GM12801 (cell line): Measurements from ENCODE around the gene GALNT18.

Experiments used
- TF ChIP-seq, protein P1 (sequence below): IDR thresholded peaks from one replicate; pipeline ENCODE4 v1.5.1; 2011; ENCODE audit warnings: control low read depth; ENCODE audit not compliant: insufficient read length; ENCODE audit errors: extremely low read depth

Gene GALNT18

GRCh38 chr11:11621573-11622339 is at the start of gene GALNT18:
TSS of gene GALNT18 (minus strand) at chr11:11622005.
- TF ChIP-seq, protein P1, sequence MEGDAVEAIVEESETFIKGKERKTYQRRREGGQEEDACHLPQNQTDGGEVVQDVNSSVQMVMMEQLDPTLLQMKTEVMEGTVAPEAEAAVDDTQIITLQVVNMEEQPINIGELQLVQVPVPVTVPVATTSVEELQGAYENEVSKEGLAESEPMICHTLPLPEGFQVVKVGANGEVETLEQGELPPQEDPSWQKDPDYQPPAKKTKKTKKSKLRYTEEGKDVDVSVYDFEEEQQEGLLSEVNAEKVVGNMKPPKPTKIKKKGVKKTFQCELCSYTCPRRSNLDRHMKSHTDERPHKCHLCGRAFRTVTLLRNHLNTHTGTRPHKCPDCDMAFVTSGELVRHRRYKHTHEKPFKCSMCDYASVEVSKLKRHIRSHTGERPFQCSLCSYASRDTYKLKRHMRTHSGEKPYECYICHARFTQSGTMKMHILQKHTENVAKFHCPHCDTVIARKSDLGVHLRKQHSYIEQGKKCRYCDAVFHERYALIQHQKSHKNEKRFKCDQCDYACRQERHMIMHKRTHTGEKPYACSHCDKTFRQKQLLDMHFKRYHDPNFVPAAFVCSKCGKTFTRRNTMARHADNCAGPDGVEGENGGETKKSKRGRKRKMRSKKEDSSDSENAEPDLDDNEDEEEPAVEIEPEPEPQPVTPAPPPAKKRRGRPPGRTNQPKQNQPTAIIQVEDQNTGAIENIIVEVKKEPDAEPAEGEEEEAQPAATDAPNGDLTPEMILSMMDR, result no peak

GRCh38 chr11:11670574-11670973 is 48.8 kb upstream of the GALNT18 start:
- TF ChIP-seq, protein P1, result no peak

GRCh38 chr11:11669233-11669846 is 47.5 kb upstream of the GALNT18 start:
- TF ChIP-seq, protein P1, result no peak

DNA sequence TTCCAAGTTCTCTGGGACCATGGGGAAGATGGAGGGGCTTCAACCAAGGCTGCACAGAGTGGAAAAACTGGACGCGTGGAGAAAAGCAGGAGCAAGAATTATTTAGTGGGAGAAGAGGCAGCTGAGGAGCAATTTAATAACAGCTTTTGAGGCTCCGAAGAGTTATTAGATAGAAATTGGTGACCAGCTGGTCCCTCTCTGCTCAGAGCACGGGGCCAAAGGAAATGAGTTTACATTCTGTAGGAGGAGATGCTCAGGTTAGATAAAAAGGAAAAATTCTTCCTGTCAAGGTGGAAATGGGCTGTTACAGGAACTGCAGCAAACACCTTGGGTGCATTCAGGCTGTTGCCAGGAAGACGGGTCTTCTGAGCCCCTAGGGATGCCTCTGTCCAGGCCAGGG is 47.0 kb upstream of the GALNT18 start:
- TF ChIP-seq, protein P1, result no peak

GRCh38 chr11:11668274-11668673 is 46.5 kb upstream of the GALNT18 start:
- TF ChIP-seq, protein P1, result no peak

DNA sequence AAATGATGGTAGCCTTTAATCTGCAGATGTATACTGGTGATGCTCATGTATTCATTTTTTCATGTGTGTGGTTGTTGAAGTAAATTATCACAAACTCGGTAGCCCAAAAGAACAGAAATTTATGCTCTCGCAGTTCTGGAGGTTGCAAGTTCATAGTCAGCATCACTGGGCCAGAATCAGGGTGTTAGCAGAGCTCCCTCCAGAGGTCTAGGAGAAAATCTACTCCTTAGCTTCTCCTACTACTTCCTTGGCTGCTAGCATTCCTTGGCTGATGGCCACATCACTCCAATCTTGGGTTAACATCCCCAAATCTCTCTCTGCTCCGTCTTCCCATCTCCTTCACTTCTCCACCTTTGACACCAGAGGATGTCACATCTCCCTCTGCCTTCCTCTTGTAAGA is 45.3 kb upstream of the GALNT18 start:
- TF ChIP-seq, protein P1, result no peak

DNA sequence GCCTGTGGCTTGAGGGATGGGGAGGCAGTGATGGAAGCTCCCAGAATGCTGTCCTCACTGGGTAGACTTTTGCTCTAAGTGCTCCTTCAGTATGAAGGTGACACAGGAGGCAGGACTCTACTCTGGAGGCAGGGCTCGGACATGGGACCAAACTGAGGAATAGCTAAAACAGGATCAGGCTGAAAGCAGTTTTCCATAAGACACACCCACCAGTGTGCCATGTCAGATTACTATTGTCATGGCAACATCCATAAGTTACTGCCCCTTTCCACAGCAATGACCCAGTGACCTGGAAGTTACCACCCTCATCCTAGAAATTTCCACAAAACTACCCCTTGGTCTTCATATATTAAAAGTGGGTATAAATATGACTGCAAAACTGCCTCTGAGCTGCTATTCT is 43.6 kb upstream of the GALNT18 start:
- TF ChIP-seq, protein P1, result no peak
